H1 (cell line): ENCODE data around the gene PPP4R3C. TPM values are rescaled to one million over a fixed set of nuclear protein-coding genes. Genes with fewer than 3 reads are reported as not detected.
"Not testable (repeated sequence)": the region's sequence is repeated elsewhere in the genome, so short reads cannot be mapped to it uniquely, and the experiment has no call there.

Experiments
- CTCF ChIA-PET: fragments of 300-600 bp; sonication (Branson Sonifier 250); formaldehyde crosslinking; loops from one replicate; lab custom pipeline; 2021; ENCODE audit not compliant: partially characterized antibody; lab: Charles Lee
- POLR2A ChIA-PET: fragments of 300-600 bp; sonication (Branson Sonifier 250); formaldehyde crosslinking; loops from one replicate; lab custom pipeline; 2021; ENCODE audit warnings: inconsistent platforms; ENCODE audit not compliant: partially characterized antibody; lab: Charles Lee
- DNase-seq, 2 experiments: peaks; one replicate each; pipeline versions ENCODE4 v3.0.0 to v3.0.0-alpha.2; 2010 to 2022; ENCODE audit warnings: low spot score in 2 of 2, low read depth in 1 of 2, mixed read lengths in 1 of 2
- FAIRE-seq: peaks from 2 replicates; lab custom pipeline; 2011; peaks lifted over from hg19 to GRCh38; lab: Jason Lieb, UNC
- H2AFZ ChIP-seq: 2 replicates; pipeline ENCODE4 v1.8.1; 2012; ENCODE audit warnings: low read length, inconsistent platforms
- H2AK5ac ChIP-seq: 2 replicates; pipeline ENCODE4 v1.6.1; 2013; ENCODE audit warnings: low read depth, low read length
- H2BK120ac ChIP-seq: replicated peaks from 2 replicates; pipeline ENCODE3; 2013; ENCODE audit warnings: low read depth, low read length, inconsistent platforms
- H2BK12ac ChIP-seq: 2 replicates; pipeline ENCODE4 v1.6.1; 2013; ENCODE audit warnings: low read depth, low read length
- H2BK15ac ChIP-seq: 2 replicates; pipeline ENCODE4 v1.6.1; 2013; ENCODE audit warnings: low read length
- H2BK20ac ChIP-seq: 2 replicates; pipeline ENCODE4 v1.6.1; 2013; ENCODE audit warnings: low read length
- H2BK5ac ChIP-seq: 2 replicates; pipeline ENCODE4 v1.6.1; 2013; ENCODE audit warnings: low read depth, low read length
- H3K14ac ChIP-seq: 2 replicates; pipeline ENCODE4 v1.6.1; 2013; ENCODE audit warnings: inconsistent platforms; ENCODE audit not compliant: insufficient read length
- H3K18ac ChIP-seq: 2 replicates; pipeline ENCODE4 v1.6.1; 2013; ENCODE audit warnings: low read length; ENCODE audit errors: extremely low read depth
- H3K23ac ChIP-seq: 2 replicates; pipeline ENCODE4 v1.6.1; 2013; ENCODE audit warnings: inconsistent platforms; ENCODE audit not compliant: insufficient read length
- H3K23me2 ChIP-seq: 2 replicates; pipeline ENCODE4 v1.6.1; 2013; ENCODE audit warnings: low read depth, low read length
- H3K27ac ChIP-seq: 2 replicates; pipeline ENCODE4 v1.6.1; 2011; ENCODE audit warnings: low read depth, low read length, inconsistent platforms
- H3K27me3 ChIP-seq, 4 experiments: replicated peaks in 1 of 4; 1 replicate in 1 of 4; 2 replicates in 3 of 4; pipeline versions ENCODE4 v1.6.1 to v1.8.1; 2011 to 2013; ENCODE audit warnings: low read length in 3 of 4, mild to moderate bottlenecking in 3 of 4, inconsistent platforms in 2 of 4, mixed read lengths in 2 of 4, moderate library complexity in 1 of 4; ENCODE audit not compliant: control insufficient read depth in 3 of 4, insufficient read depth in 3 of 4; ENCODE audit errors: extremely low read depth in 1 of 4
- H3K36me3 ChIP-seq, 4 experiments: 2 replicates each; pipeline versions ENCODE4 v1.6.1 to v1.8.1; 2011 to 2013; ENCODE audit warnings: mild to moderate bottlenecking in 4 of 4, low read length in 3 of 4, moderate library complexity in 2 of 4, control low read depth in 1 of 4, inconsistent platforms in 1 of 4; ENCODE audit not compliant: insufficient read depth in 4 of 4, control insufficient read depth in 2 of 4
- H3K4ac ChIP-seq: replicated peaks from 2 replicates; pipeline ENCODE3; 2013; ENCODE audit warnings: low read length, low read depth, mixed read lengths, inconsistent platforms; ENCODE audit not compliant: insufficient read length
- H3K4me1 ChIP-seq, 4 experiments: replicated peaks in 1 of 4; 1 replicate in 1 of 4; 2 replicates in 3 of 4; pipeline versions ENCODE4 v1.6.1 to v1.8.1; 2011 to 2013; ENCODE audit warnings: low read length in 3 of 4, inconsistent platforms in 2 of 4, mixed read lengths in 1 of 4; ENCODE audit not compliant: insufficient read depth in 4 of 4, control insufficient read depth in 3 of 4
- H3K4me2 ChIP-seq, 2 experiments: 2 replicates each; pipeline versions ENCODE4 v1.6.1 to v1.8.1; 2011 to 2013; ENCODE audit warnings: low read depth in 2 of 2, low read length in 2 of 2, control low read depth in 1 of 2, inconsistent platforms in 1 of 2, mild to moderate bottlenecking in 1 of 2; ENCODE audit not compliant: insufficient read depth in 1 of 2
- H3K4me3 ChIP-seq, 4 experiments: fragments of 200-600, 300-600 bp in 1 of 4; sonication (generic), shearing (Covaris generic), sonication (Bioruptor Twin) in 1 of 4; 2 replicates each; pipeline versions ENCODE4 v1.5.1 to v1.8.1; 2011 to 2016; ENCODE audit warnings: low read length in 4 of 4, low read depth in 3 of 4, control low read depth in 2 of 4, inconsistent platforms in 2 of 4, mild to moderate bottlenecking in 2 of 4, mixed read lengths in 1 of 4, moderate library complexity in 1 of 4; ENCODE audit not compliant: insufficient read depth in 2 of 4; ENCODE audit errors: extremely low read depth in 1 of 4
- H3K56ac ChIP-seq: replicated peaks from 2 replicates; pipeline ENCODE3; 2013; ENCODE audit warnings: low read depth, mild to moderate bottlenecking, mixed read lengths, low read length, inconsistent platforms; ENCODE audit not compliant: insufficient read length
- H3K79me1 ChIP-seq: 2 replicates; pipeline ENCODE4 v1.6.1; 2013; ENCODE audit warnings: low read depth, low read length, control low read depth
- H3K79me2 ChIP-seq, 2 experiments: 2 replicates each; pipeline versions ENCODE4 v1.6.1 to v1.8.1; 2012 to 2013; ENCODE audit warnings: low read length in 2 of 2, mild to moderate bottlenecking in 2 of 2, inconsistent platforms in 1 of 2; ENCODE audit not compliant: insufficient read depth in 2 of 2, control insufficient read depth in 1 of 2
- H3K9ac ChIP-seq, 4 experiments: replicated peaks in 1 of 4; 1 replicate in 1 of 4; 2 replicates in 3 of 4; pipeline versions ENCODE4 v1.6.1 to v1.8.1; 2011 to 2013; ENCODE audit warnings: low read depth in 3 of 4, low read length in 3 of 4, control low read depth in 2 of 4, mild to moderate bottlenecking in 2 of 4, moderate library complexity in 2 of 4, inconsistent platforms in 1 of 4; ENCODE audit errors: extremely low read depth in 1 of 4
- H3K9me3 ChIP-seq, 2 experiments: 2 replicates each; pipeline versions ENCODE4 v1.6.1 to v1.8.1; 2012 to 2013; ENCODE audit warnings: mild to moderate bottlenecking in 2 of 2, moderate library complexity in 2 of 2, control low read depth in 1 of 2, inconsistent platforms in 1 of 2, low read depth in 1 of 2, low read length in 1 of 2, mixed read lengths in 1 of 2; ENCODE audit not compliant: insufficient read depth in 2 of 2
- H4K20me1 ChIP-seq, 2 experiments: replicated peaks in 1 of 2; 2 replicates each; pipeline versions ENCODE3 to v1.8.1; 2011 to 2013; ENCODE audit warnings: inconsistent platforms in 2 of 2, low read length in 2 of 2, mild to moderate bottlenecking in 1 of 2; ENCODE audit not compliant: insufficient read depth in 2 of 2, control insufficient read depth in 1 of 2
- H4K5ac ChIP-seq: 2 replicates; pipeline ENCODE4 v1.6.1; 2013; ENCODE audit warnings: low read length, low read depth, mixed read lengths, inconsistent platforms; ENCODE audit not compliant: insufficient read length
- H4K8ac ChIP-seq: 2 replicates; pipeline ENCODE4 v1.8.0; 2013; ENCODE audit warnings: mild to moderate bottlenecking, moderate library complexity, low read length, inconsistent platforms; ENCODE audit not compliant: insufficient read depth; ENCODE audit errors: extremely low read depth
- H4K91ac ChIP-seq: replicated peaks from 2 replicates; pipeline ENCODE3; 2013; ENCODE audit warnings: low read length, mixed read lengths, inconsistent platforms; ENCODE audit not compliant: insufficient read length
- WGBS, 2 experiments: shearing (Covaris generic) in 1 of 2; methylation state at CpG; one replicate each; pipeline versions ENCODE4 v1.1.6 to v1.1.7; 2013 to 2015; ENCODE audit warnings: low lambda C conversion rate in 2 of 2, mixed read lengths in 2 of 2, inconsistent platforms in 1 of 2, low coverage in 1 of 2, missing lambda C conversion rate in 1 of 2; ENCODE audit not compliant: insufficient replicate concordance in 2 of 2, insufficient coverage in 1 of 2, insufficient read length in 1 of 2; ENCODE audit errors: extremely low coverage in 1 of 2, missing lambda C conversion rate in 1 of 2; 5-methylcytosine and 5-hydroxymethylcytosine counted together
- polyA plus RNA-seq, 7 experiments: library from polyadenylated mRNA; depleted of rRNA in 3 of 7; stranded (reverse) in 5 of 7; unstranded in 2 of 7; fragments of >200 nt in 5 of 7; fragments of 200-250 nt in 2 of 7; gene quantifications; 1 replicate in 5 of 7; 2 replicates in 1 of 7; 4 replicates in 1 of 7; pipeline versions ENCODE4 v1.2.1 to v1.2.3, GENCODE V29; 2011 to 2013; ENCODE audit warnings: missing spikeins in 2 of 7, mixed read lengths in 2 of 7
- total RNA-seq: library from RNA; stranded (reverse); fragmentation: NEBNext Ultra II Directional; extraction: Animal tissue kit (Norgen Biotek cat#: 25700); gene quantifications from 2 replicates; pipeline ENCODE4 v1.2.1, GENCODE V29; 2021

The PPP4R3C gene
- total and polyA plus RNA-seq, 2 of the 8 experiments (the other 6 are each of a cell fraction or from before 2014, with no cell fraction given) = not detected

DNA sequence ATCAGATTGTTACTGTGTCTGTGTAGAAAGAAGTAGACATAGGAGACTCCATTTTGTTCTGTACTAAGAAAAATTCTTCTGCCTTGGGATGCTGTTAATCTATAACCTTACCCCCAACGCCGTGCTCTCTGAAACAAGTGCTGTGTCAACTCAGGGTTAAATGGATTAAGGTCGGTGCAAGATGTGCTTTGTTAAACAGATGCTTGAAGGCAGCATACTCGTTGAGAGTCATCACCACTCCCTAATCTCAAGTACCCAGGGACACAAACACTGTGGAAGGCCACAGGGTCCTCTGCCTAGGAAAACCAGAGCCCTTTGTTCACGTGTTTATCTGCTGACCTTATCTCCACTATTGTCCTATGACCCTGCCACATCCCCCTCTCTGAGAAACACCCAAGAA is 4.0 kb downstream of the PPP4R3C start:
- H2BK12ac ChIP-seq, H3K4ac ChIP-seq, H3K79me1 ChIP-seq, H3K4me2 ChIP-seq, H2BK20ac ChIP-seq, H3K18ac ChIP-seq, H2BK5ac ChIP-seq, H4K8ac ChIP-seq, DNase-seq, H3K23ac ChIP-seq, H3K27me3 ChIP-seq, H2AK5ac ChIP-seq, H3K27ac ChIP-seq, H3K4me3 ChIP-seq, H3K9ac ChIP-seq, H4K91ac ChIP-seq, H3K14ac ChIP-seq, POLR2A ChIA-PET, H4K5ac ChIP-seq, H3K36me3 ChIP-seq, CTCF ChIA-PET, H2AFZ ChIP-seq, H3K56ac ChIP-seq, H3K23me2 ChIP-seq, H2BK120ac ChIP-seq, H3K4me1 ChIP-seq, H3K79me2 ChIP-seq, H2BK15ac ChIP-seq, FAIRE-seq, H4K20me1 ChIP-seq: not testable (repeated sequence)
- 97% methylated on average over 4 of the region's 5 CpGs; no CpG with 5 or more reads in 1 of the 2 experiments for WGBS, 2 experiments
- peaks cover 0 to 14% of the 10 kb centered on the region in 2 experiments; a peak in 1 of 4 replicates for H3K9me3 ChIP-seq

DNA sequence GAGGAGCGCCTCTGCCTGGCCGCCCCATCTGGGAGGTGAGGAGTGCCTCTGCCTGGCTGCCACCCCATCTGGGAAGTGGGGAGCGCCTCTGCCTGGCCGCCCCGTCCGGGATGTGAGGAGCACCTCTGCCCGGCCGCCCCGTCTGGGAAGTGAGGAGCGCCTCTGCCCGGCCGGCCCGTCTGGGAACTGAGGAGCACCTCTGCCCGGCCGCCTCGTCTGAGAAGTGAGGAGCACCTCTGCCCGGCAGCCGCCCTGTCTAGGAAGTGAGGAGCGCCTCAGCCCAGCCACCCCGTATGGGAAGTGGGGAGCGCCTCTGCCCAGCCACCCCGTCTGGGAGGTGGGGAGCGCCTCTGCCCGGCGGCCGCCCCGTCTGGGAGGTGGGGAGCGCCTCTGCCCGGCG is 4.6 kb downstream of the PPP4R3C start:
- H3K23me2 ChIP-seq, H2AFZ ChIP-seq, H2BK15ac ChIP-seq, H2BK20ac ChIP-seq, H3K79me2 ChIP-seq, DNase-seq, H3K14ac ChIP-seq, H3K27ac ChIP-seq, H3K18ac ChIP-seq, H4K5ac ChIP-seq, H2BK120ac ChIP-seq, H2AK5ac ChIP-seq, H3K79me1 ChIP-seq, H3K4me2 ChIP-seq, H4K91ac ChIP-seq, H3K36me3 ChIP-seq, H4K8ac ChIP-seq, H3K56ac ChIP-seq, H3K9ac ChIP-seq, FAIRE-seq, H3K23ac ChIP-seq, H3K27me3 ChIP-seq, CTCF ChIA-PET, H2BK12ac ChIP-seq, H3K4ac ChIP-seq, POLR2A ChIA-PET, H3K4me1 ChIP-seq, H3K4me3 ChIP-seq, H4K20me1 ChIP-seq, H2BK5ac ChIP-seq: not testable (repeated sequence)
- no CpG with 5 or more reads among the region's 30 CpGs for WGBS, 2 experiments
- H3K9me3 ChIP-seq = peaks cover 0 to 14% of the 10 kb centered on the region in 2 experiments; a peak in 1 of 4 replicates
